ENCODE data around the gene ZC3HAV1. TPM values are rescaled to one million over a fixed set of nuclear protein-coding genes. Genes with fewer than 3 reads are reported as not detected.
A peak's percentile ranks its signal among the peaks of the same experiment; 100 is the strongest.
"Not testable (repeated sequence)": the region's sequence is repeated elsewhere in the genome, so short reads cannot be mapped to it uniquely, and the experiment has no call there.

Gene ZC3HAV1
- polyA plus RNA-seq, 1 of the 3 experiments (the other 2 are of a cell fraction) = 11.2 TPM

DNA sequence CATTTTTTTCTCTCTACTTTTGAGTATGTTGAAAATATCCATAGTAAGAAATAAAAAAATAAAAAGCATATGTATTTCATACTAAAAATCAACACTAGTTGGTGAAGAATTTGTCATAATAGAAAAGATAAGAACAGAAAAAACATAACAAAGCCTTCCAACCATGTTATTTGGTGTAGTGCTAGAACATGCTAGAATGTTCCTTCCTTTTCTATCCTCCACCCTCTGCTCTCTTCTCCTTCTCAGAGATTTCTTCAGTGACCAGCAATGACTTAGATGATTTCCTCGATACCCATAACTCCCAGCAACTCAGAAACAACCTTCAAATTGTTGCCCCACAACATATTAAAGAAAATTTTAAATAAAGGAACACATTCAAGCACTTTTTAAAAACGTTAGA lies 2.6 kb downstream of the ZC3HAV1 start:
- WGBS (ENCODE audit: low lambda C conversion rate) = 79% methylated on average over 2 of the region's 2 CpGs
- H3K4me1 ChIP-seq (ENCODE audit: control insufficient read depth in 1 of 2, insufficient read depth in 2 of 2, low read depth in 1 of 2, low read length in 1 of 2) = peaks cover 13 to 16% of the 10 kb centered on the region in 2 experiments; a peak in 3 of 4 replicates
- peak overlapping the region in 1 of 2 experiments; percentile 98; a peak in 1 of 4 replicates for H3K4me3 ChIP-seq (ENCODE audit: low read depth in 2 of 2, low read length in 1 of 2)
- no peak overlapping the region for H3K27ac ChIP-seq (ENCODE audit: low read depth in 2 of 2, low read length in 1 of 2)
- ChIA-PET POLR2A (no interaction called here), CTCF (interaction anchor here (1.1 to 1.4 kb wide), 2 partner anchors 32 to 233 kb away, joined by 3 to 4 read pairs; no protein-coding TSS in a partner anchor)
- H3K79me2 ChIP-seq (ENCODE audit: insufficient read depth) = peaks cover 67% of the 10 kb centered on the region
- H3K9me3 ChIP-seq = no peaks in the 10 kb centered on the region
- peaks cover 20% of the 10 kb centered on the region for H3F3A ChIP-seq (replicated peaks; ENCODE audit: insufficient read depth)
- no peaks in the 10 kb centered on the region for H3K9me2 ChIP-seq
- H3K36me3 ChIP-seq (replicated peaks in 1 of 2; ENCODE audit: control insufficient read depth in 1 of 2, insufficient read depth in 2 of 2, low read length in 1 of 2) = no peaks in the 10 kb centered on the region
- peak overlapping the region; percentile 41; the same call in 1 of the 2 replicates for H2AFZ ChIP-seq (ENCODE audit: low read depth)
- no peaks in the 10 kb centered on the region for H4K20me1 ChIP-seq (ENCODE audit: insufficient read depth)
- H3K9ac ChIP-seq = no peak overlapping the region
- DNase-seq = no peak
- TF ChIP-seq FOSL2 (IDR thresholded peaks at IDR 0.05; ENCODE audit: borderline replicate concordance, low read depth) (no peak), EP300 (IDR thresholded peaks at IDR 0.05; ENCODE audit: borderline replicate concordance in 1 of 2, low read depth in 1 of 2, low read length in 1 of 2) (peak in 1 of 2 experiments; percentile 59; a peak in 1 of 4 replicates)
- no peak overlapping the region for H3K4me2 ChIP-seq
- no peaks in the 10 kb centered on the region for H3K27me3 ChIP-seq (ENCODE audit: insufficient read depth)

DNA sequence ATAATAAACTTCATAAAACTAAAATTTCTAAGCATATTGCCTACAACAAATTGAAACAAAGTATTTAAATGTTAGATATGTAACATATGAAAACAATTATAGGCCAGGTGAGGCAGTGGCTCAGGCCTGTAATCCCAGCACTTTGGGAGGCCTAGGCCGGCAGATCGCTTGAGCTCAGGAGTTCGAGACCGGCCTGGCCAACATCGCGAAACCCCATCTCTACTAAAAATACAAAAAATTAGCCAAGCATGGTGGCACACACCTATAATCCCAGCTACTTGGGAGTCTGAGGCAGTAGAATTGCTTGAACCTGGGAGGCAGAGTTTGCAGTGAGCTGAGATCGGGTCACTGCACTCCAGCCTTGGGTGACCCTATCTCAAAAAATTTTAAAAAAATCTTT lies 3.3 kb downstream of the ZC3HAV1 start:
- H3K9ac ChIP-seq; H3K27ac ChIP-seq (ENCODE audit: low read depth in 2 of 2, low read length in 1 of 2); H3K36me3 ChIP-seq (replicated peaks in 1 of 2; ENCODE audit: control insufficient read depth in 1 of 2, insufficient read depth in 2 of 2, low read length in 1 of 2); POLR2A ChIA-PET; H2AFZ ChIP-seq (ENCODE audit: low read depth); DNase-seq; H4K20me1 ChIP-seq (ENCODE audit: insufficient read depth); H3K9me3 ChIP-seq; H3K27me3 ChIP-seq (ENCODE audit: insufficient read depth); H3K9me2 ChIP-seq; H3K4me3 ChIP-seq (ENCODE audit: low read depth in 2 of 2, low read length in 1 of 2): not testable (repeated sequence)
- Histone ChIP-seq H3K4me2 (0 out of 2 replicates have a peak overlapping the region, but pooled peaks have one; percentile 23), H3K79me2 (ENCODE audit: insufficient read depth) (peaks cover 71% of the 10 kb centered on the region), H3F3A (replicated peaks; ENCODE audit: insufficient read depth) (peaks cover 20% of the 10 kb centered on the region), H3K4me1 (ENCODE audit: control insufficient read depth in 1 of 2, insufficient read depth in 2 of 2, low read depth in 1 of 2, low read length in 1 of 2) (peaks cover 13 to 16% of the 10 kb centered on the region in 2 experiments; a peak in 3 of 4 replicates)
- WGBS (ENCODE audit: low lambda C conversion rate) = 91% methylated on average over 7 of the region's 7 CpGs
- CTCF ChIA-PET = interaction anchor here (1.4 kb wide), 1 partner anchor 31 kb away, joined by 4 read pairs; no protein-coding TSS in a partner anchor

DNA sequence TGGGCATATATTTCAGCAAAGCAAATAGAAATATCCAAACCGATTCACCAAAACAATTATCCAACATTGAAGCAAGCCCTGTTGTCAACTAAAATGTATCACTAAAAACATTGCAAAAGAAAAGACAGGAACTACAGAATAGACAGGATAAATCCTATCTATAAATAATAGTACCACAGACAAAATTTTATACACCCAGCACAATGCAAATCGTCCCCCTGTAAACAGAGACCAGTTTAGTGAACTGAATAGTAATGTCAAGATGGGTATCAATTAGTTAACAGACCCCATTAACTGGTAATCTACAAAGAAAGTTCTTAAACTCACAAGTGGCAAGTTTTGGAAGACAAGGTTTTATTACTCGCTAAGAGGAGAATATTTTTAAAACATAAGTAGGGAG lies 4.0 kb downstream of the ZC3HAV1 start:
- peaks cover 72% of the 10 kb centered on the region for H3K79me2 ChIP-seq (ENCODE audit: insufficient read depth)
- POLR2A ChIA-PET = no interaction called here
- no peak overlapping the region for H3K4me2 ChIP-seq
- H3F3A ChIP-seq (replicated peaks; ENCODE audit: insufficient read depth) = peaks cover 20% of the 10 kb centered on the region
- no peaks in the 10 kb centered on the region for H3K9me3 ChIP-seq
- H2AFZ ChIP-seq (ENCODE audit: low read depth) = no peak overlapping the region
- no peak for DNase-seq
- 88% methylated on average over 3 of the region's 3 CpGs for WGBS (ENCODE audit: low lambda C conversion rate)
- H3K9ac ChIP-seq = no peak overlapping the region
- H3K27me3 ChIP-seq (ENCODE audit: insufficient read depth) = no peaks in the 10 kb centered on the region
- no peaks in the 10 kb centered on the region for H3K36me3 ChIP-seq (replicated peaks in 1 of 2; ENCODE audit: control insufficient read depth in 1 of 2, insufficient read depth in 2 of 2, low read length in 1 of 2)
- no peak overlapping the region for H3K27ac ChIP-seq (ENCODE audit: low read depth in 2 of 2, low read length in 1 of 2)
- peaks cover 13 to 16% of the 10 kb centered on the region in 2 experiments; a peak in 3 of 4 replicates for H3K4me1 ChIP-seq (ENCODE audit: control insufficient read depth in 1 of 2, insufficient read depth in 2 of 2, low read depth in 1 of 2, low read length in 1 of 2)
- no peak for TF ChIP-seq SIN3A (IDR thresholded peaks at IDR 0.05; ENCODE audit: borderline replicate concordance, low read depth, low read length)
- TF ChIP-seq MAX (IDR thresholded peaks at IDR 0.05; ENCODE audit: low read depth) = no peak
- no peak for TF ChIP-seq FOXJ3 (CRISPR knock-in tag; IDR thresholded peaks at IDR 0.05)
- no peak for TF ChIP-seq ELF1 (IDR thresholded peaks at IDR 0.05)
- no peak for TF ChIP-seq RFX5 (IDR thresholded peaks at IDR 0.05; ENCODE audit: low read length)
- no peak for TF ChIP-seq SMC3 (IDR thresholded peaks at IDR 0.05; ENCODE audit: low read depth, low read length)
- TF ChIP-seq RAD21 (IDR thresholded peaks at IDR 0.05; ENCODE audit: low read length) = no peak
- TF ChIP-seq NRF1 (IDR thresholded peaks at IDR 0.05; ENCODE audit: low read depth, low read length) = no peak
- TF ChIP-seq EZH2phosphoT487 (IDR thresholded peaks at IDR 0.05; ENCODE audit: borderline replicate concordance, low read depth) = no peak
- TF ChIP-seq CHD2 (IDR thresholded peaks at IDR 0.05; ENCODE audit: low read length, partially characterized antibody) = no peak
- no peak for TF ChIP-seq TCF12 (IDR thresholded peaks at IDR 0.05)
- no peak overlapping the region for H3K4me3 ChIP-seq (ENCODE audit: low read depth in 2 of 2, low read length in 1 of 2)
- H4K20me1 ChIP-seq (ENCODE audit: insufficient read depth) = no peaks in the 10 kb centered on the region
- CTCF ChIA-PET = interaction anchor here (0.6 kb wide), 1 partner anchor 918 kb away, joined by 3 read pairs; no protein-coding TSS in a partner anchor
- no peaks in the 10 kb centered on the region for H3K9me2 ChIP-seq

Measured in SK-N-SH (cell line).